A549 (cell line): ENCODE measurements around the gene ESR1.

Experiments used
- CEBPB ChIP-seq, 2 experiments: fragments of >200 bp in 1 of 2; sonication (Bioruptor Twin) in 1 of 2; formaldehyde crosslinking in 1 of 2; IDR thresholded peaks; 2 replicates each; pipeline ENCODE4 v1.6.1; 2012 to 2016
- CHD2 ChIP-seq: fragments of 150-350 bp; IDR thresholded peaks from 2 replicates; pipeline ENCODE4 v1.6.1; 2014; ENCODE audit warnings: low read length; ENCODE audit not compliant: partially characterized antibody
- CTCF ChIP-seq: fragments of >200 bp; sonication (Bioruptor Twin); formaldehyde crosslinking; IDR thresholded peaks from 3 replicates; pipeline ENCODE4 v1.5.1; 2016
- EHF ChIP-seq: fragments of 250-450 bp; sonication (Bioruptor Pico); IDR thresholded peaks from 2 replicates; pipeline ENCODE4 v1.5.0; 2020; ENCODE audit warnings: mild to moderate bottlenecking
- EHMT2 ChIP-seq: fragments of 200-600 bp; sonication (generic); IDR thresholded peaks from 2 replicates; pipeline ENCODE4 v1.6.1; 2016; ENCODE audit warnings: antibody characterized with exemption, low read depth, mild to moderate bottlenecking, moderate library complexity
- HDAC2 ChIP-seq: fragments of 200-600 bp; sonication (generic); IDR thresholded peaks from 2 replicates; pipeline ENCODE4 v1.6.1; 2016
- HEYL ChIP-seq: fragments of 250-450 bp; sonication (Bioruptor Pico); IDR thresholded peaks from 2 replicates; pipeline ENCODE4 v1.8.0; 2021; ENCODE audit warnings: mild to moderate bottlenecking, moderate library complexity
- HMGXB4 ChIP-seq: fragments of 250-450 bp; sonication (Bioruptor Pico); IDR thresholded peaks from 2 replicates; pipeline ENCODE4 v1.5.0; 2021; ENCODE audit warnings: mild to moderate bottlenecking, moderate library complexity, borderline replicate concordance
- JUNB ChIP-seq: fragments of >200 bp; sonication (Bioruptor Twin); formaldehyde crosslinking; IDR thresholded peaks from 2 replicates; pipeline ENCODE4 v1.6.1; 2016
- MAFK ChIP-seq: fragments of 450-650 bp; IDR thresholded peaks from 2 replicates; pipeline ENCODE4 v1.6.1; 2014; ENCODE audit not compliant: partially characterized antibody
- POLR2A ChIP-seq: IDR thresholded peaks from 2 replicates; pipeline ENCODE4 v1.6.1; 2012; ENCODE audit warnings: mild to moderate bottlenecking, low read length
- RAD21 ChIP-seq, 2 experiments: fragments of >200 bp in 1 of 2; sonication (Bioruptor Twin) in 1 of 2; formaldehyde crosslinking in 1 of 2; IDR thresholded peaks in 1 of 2; conservative IDR thresholded peaks in 1 of 2; 2 replicates in 1 of 2; 3 replicates in 1 of 2; pipeline ENCODE4 v1.6.1; 2012 to 2018; ENCODE audit warnings: inconsistent platforms in 1 of 2
- RNF2 ChIP-seq: fragments of 200-600 bp; sonication (generic); IDR thresholded peaks from 2 replicates; pipeline ENCODE4 v1.6.1; 2016; ENCODE audit warnings: low read depth, mild to moderate bottlenecking, antibody characterized with exemption, moderate library complexity, borderline replicate concordance
- TF ChIP-seq, protein P1 (sequence below): fragments of 200-600 bp; sonication (generic); IDR thresholded peaks from 2 replicates; pipeline ENCODE4 v1.6.1; 2016; ENCODE audit warnings: antibody characterized with exemption, mild to moderate bottlenecking, moderate library complexity

- TF ChIP-seq CTCF, result no peak
- TF ChIP-seq POLR2A, result no peak
- no peak for TF ChIP-seq CHD2
- TF ChIP-seq RAD21 (conservative IDR thresholded peaks at IDR 0.05 in 1 of 2, IDR thresholded peaks at IDR 0.05 in 1 of 2), result no peak
- no peak for TF ChIP-seq JUNB
- TF ChIP-seq, protein P1, sequence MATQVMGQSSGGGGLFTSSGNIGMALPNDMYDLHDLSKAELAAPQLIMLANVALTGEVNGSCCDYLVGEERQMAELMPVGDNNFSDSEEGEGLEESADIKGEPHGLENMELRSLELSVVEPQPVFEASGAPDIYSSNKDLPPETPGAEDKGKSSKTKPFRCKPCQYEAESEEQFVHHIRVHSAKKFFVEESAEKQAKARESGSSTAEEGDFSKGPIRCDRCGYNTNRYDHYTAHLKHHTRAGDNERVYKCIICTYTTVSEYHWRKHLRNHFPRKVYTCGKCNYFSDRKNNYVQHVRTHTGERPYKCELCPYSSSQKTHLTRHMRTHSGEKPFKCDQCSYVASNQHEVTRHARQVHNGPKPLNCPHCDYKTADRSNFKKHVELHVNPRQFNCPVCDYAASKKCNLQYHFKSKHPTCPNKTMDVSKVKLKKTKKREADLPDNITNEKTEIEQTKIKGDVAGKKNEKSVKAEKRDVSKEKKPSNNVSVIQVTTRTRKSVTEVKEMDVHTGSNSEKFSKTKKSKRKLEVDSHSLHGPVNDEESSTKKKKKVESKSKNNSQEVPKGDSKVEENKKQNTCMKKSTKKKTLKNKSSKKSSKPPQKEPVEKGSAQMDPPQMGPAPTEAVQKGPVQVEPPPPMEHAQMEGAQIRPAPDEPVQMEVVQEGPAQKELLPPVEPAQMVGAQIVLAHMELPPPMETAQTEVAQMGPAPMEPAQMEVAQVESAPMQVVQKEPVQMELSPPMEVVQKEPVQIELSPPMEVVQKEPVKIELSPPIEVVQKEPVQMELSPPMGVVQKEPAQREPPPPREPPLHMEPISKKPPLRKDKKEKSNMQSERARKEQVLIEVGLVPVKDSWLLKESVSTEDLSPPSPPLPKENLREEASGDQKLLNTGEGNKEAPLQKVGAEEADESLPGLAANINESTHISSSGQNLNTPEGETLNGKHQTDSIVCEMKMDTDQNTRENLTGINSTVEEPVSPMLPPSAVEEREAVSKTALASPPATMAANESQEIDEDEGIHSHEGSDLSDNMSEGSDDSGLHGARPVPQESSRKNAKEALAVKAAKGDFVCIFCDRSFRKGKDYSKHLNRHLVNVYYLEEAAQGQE, result no peak
- no peak for TF ChIP-seq MAFK
- no peak for TF ChIP-seq HMGXB4
- TF ChIP-seq HEYL (CRISPR knock-in tag), result no peak
- TF ChIP-seq HDAC2, result no peak
- TF ChIP-seq CEBPB (IDR thresholded peaks at IDR 0.05), result no peak
- TF ChIP-seq EHF (CRISPR knock-in tag), result no peak
- TF ChIP-seq RNF2, result no peak
- TF ChIP-seq EHMT2, result no peak
Observed at GRCh38 chr6:151862461-151862860, 55.0 kb downstream of the ESR1 start.
